GM20431 (cell line): ENCODE results near the gene STK32C.
"Not testable (repeated sequence)": the region's sequence is repeated elsewhere in the genome, so short reads cannot be mapped to it uniquely, and the experiment has no call there.

Experiments
- in situ Hi-C: fragments of 300-500 bp; cut with MseI, MboI; formaldehyde crosslinking; loops from one replicate; pipeline ENCODE4 v1.15.0; 2020; ENCODE audit warnings: low sequenced_read_pairs; ENCODE audit not compliant: unreplicated experiment

Gene STK32C

DNA sequence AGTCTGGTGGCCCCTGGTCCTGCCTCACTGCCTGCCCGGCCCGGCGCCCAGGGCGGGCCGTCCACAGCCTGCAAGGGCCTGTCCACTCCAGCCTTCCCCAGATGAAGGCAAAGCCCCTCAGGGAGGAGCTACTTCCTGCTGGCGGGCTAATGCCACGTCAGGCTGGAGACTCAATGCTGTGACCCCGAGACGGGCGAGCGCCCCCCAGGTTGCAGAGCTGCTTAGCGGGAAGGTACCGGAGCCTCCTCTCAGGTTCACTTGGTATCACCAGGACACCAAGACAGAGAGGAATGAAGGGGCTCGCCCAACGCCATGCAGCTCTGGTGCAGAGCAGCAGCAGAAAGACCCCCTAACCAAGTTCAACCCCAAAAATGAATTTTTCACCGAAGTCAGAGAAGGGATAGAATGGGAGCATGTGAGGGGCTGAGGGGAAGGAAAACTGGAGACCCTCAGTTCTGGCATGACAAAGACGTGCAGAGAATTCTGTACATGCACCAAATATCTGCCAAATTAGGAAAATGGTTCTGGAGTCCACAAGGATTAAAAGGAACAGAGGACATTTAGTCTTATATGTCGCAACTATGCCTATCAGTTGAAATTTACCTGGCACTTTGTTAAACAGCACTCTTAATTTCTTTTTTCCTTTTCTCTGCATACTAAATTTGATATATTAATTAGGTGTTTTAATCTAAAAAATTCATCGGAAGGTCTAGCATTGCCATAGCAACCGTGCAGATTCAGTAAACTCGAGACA, 2.8 kb downstream of the STK32C start:
- in situ Hi-C loops = no loop called here

GRCh38 chr10:132303361-132304115, 4.2 kb downstream of the STK32C start:
- in situ Hi-C loops = no loop called here

DNA sequence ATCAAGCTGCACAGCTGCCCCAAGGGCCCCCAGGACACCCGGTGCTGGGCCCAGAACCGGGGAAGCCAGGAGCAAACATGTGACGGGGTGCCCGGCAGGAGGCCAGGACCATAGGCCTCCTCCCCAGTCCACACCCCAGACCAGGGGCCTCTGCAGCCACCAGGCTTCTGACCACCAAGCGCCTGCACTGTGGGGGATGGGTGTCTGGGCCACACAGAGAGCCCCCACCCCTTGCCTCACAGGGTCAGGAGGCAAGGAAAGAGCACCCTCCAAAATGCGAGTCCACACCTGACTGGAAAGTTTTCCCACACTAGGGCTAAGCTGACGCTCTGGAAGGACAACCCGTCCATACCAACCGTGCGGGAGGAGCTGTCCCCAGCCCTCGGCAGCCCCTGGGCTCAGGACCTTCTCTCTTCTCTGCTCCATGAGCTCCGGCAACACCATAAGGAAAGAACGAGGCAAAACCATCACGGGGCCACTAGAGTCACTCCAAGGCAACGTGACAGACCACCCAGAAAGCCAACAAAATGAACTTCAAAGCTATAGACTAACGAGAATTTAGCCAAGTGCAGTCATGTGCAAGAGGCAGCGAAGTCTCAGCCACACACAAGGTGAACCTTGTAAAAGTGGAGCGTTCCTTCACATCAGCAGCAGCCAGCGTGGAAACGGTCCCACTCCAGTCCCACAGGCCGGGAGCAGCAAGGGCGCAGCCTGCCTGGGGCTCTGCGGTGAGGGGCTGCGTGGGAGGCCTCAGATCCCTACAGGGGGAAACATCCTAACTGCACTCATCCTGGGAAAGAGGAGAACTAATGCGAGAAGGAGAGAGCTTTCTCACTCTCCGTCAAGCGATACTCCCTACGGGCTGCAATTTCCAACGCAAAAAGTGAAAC, 5.1 kb downstream of the STK32C start:
- in situ Hi-C loops = no loop called here

DNA sequence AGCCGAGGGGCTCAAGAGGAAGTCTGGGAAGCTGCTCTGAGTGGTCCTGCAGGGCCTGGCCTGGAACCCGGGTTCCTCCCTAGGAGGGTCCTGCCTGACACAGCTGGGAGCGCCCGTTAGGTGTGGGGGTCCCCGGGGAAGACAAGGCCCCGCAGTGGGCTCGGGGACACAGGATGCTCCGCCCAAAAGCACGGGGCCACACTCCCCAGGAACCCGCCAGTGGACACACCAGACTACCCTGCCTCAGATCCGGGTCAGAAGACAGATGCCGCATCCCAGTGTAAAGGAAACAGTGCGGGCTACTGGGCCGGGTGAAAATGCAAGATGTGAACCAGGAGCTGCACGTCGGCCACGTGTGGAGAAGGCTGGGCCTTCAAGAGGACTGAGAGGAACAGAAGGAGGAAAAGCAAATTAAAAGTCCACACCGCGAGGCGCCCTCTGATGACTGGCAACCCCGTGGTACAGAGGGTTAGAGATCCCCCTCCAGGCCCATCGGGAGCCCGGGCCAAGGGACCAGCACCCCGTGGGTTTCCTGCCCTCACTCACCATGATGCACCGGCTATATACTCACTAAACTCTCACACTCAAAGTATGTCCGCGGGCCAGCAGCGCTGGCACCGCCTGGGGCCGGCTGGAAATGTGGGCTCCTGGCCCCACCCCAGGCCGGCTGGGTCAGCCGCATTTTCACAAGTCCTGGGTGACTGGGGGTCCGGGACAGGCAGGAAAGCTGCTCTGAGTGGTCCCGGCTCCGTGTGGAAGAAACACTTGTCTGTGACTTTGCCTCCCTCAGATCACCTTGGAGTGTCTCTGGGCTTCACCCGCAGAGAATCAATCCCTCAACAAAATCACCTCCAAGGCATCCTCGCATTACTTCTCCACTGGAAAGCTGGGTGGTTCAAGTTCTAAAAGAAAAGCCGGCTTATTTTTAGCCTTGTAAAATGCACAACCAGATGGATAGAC, 6.1 kb downstream of the STK32C start:
- in situ Hi-C loops = no loop called here

- in situ Hi-C loops = no loop called here
These were observed 7.2 kb downstream of the STK32C start for GRCh38 chr10:132300582-132300981.

- in situ Hi-C loops = no loop called here
These were observed 8.1 kb downstream of the STK32C start for GRCh38 chr10:132299371-132300336.

DNA sequence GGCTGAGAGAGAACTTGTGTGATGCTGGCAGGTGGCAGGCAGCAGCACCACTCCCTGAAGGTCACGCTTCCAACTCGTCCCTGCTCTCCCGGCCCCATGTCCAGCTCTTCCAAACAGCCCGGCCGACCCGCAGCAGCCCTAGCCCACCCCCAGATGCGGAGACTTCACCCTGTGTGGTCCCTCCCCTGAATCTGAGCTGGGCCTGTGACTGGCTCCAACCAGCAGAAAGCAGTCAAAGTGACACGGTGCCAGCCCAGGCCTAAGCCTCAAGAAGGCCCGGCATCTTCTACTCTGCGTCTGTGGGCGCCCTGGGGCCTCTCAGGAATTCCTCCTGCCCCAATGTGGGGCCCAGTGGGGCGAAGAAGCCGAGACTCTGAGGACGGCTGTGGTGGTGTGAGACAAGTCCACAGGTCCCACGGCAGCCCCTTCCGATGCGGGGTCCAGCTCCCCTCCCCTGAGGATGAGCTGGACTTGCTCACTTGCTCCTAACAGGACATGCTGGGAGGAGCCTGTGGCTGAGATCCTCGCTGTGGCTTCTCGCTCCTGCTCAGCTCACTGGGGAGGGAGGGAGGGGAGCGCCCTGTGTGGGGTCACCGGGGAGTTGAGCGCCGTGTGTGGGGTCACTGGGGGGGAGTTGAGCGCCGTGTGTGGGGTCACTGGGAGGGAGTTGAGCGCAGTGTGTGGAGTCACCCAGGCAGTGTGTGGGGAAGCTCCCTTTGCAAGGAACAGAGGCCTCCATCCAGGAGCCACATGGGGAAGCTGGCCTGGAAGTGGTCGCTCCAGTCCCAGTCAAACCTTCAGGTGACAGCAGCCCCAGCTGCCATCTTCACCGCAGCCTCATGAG, 9.5 kb downstream of the STK32C start:
- in situ Hi-C loops = no loop called here

- in situ Hi-C loops = no loop called here
These were observed 10.2 kb downstream of the STK32C start for GRCh38 chr10:132297526-132297925.

GRCh38 chr10:132296666-132297443, 10.9 kb downstream of the STK32C start:
- in situ Hi-C loops = no loop called here

DNA sequence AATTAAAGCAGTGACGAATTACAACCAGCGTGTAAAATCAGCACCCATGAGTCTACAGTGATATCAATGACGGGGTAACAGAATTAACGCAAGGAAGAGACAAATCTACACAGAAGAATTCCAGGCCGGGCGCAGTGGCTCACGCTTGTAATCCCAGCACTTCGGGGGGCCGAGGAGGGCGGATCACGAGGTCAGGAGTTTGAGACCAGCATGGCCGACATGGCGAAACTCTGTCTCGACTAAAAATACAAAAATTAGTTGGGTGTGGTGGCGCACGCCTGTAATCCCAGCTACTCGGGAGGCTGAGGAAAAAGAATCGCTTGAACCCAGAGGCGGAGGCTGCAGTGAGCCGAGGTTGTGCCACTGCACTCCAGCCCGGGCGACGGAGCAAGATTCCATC, 12.3 kb downstream of the STK32C start:
- in situ Hi-C loops = not testable (repeated sequence)

DNA sequence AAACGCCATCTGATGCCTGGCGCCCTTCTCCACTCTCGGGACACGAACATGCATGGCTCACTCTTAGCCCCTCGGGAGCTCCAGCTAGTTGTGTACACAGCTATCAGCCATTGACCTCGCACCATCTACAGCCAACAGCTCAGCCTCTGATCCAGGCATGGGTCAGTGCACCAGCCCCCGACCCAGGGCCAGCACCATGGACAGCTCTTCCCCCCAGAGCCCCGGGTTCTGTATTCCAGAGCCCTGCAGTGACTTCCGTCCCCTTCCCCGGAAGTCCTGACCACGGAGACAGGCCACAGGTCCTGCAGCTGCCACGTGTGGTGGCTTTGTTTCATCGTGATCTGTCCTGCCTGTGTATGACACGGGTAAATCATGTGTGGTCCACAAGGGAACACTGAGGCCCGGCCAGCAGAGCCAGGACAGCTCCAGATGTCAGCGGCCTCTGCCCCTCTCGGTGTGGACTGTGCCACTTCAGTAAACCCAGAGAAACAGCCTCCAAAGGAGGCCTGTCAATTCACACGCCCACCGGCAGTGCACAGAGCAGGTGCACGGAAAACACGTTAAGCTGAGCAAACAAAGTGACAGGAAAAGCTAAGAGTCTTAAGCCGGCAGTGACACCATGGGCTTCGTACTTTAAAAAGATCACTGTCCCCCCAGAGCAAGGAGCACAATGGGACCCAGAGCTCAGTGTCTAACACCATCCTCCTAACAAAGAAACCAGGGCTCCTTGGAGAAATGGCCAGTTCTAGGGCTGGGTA, 13.0 kb downstream of the STK32C start:
- in situ Hi-C loops = no loop called here

GRCh38 chr10:132293813-132294520, 13.8 kb downstream of the STK32C start:
- in situ Hi-C loops = no loop called here

- in situ Hi-C loops = no loop called here
These were observed 14.4 kb downstream of the STK32C start for GRCh38 chr10:132293201-132293812.

DNA sequence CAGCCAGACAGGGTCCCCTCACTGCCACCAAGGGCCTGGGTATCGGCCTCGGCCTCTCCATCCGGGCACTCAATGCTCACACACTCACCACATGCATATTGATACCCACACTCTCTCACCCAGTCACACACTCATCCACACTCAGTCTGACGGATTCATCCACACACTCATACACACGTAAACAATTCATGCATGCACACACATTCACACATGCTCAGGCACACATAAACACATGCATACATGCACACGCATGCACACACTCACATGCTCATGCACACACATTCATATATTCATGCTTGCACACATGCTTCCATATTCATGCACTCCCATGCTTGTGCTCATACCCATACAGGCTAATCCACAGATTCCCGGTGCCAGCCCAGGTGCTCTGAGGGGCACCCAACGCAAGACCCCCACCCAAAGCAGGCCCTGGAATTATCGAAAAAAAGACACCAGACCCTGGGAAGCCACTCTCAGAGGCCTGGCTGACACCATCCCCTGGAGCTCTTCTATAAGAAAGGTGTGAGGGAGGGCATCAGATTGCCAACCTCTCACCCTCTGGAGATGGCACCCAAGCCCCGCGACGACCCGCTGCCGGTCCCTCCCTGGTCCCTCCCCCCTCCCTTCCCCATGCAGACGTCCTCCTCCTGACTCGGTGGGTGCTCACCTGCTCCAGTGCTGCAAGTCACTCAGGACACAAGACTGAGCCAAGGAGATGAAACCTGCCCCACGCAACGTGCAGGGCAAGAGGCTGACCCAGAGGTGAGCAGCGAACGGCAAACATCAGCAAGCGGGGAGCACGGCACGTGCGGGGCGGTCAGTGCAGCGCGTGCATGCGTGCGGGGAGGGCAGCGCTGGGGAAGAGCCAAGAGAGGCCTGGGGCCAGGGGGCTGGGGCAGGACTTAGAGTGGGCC, 15.2 kb downstream of the STK32C start:
- in situ Hi-C loops = no loop called here
